Measurements from ENCODE around the gene RAB39A. TPM values are rescaled to one million over a fixed set of nuclear protein-coding genes. Genes with fewer than 3 reads are reported as not detected.

Gene RAB39A
- total and polyA plus RNA-seq, 9 of the 15 experiments (the other 6 are each of a cell fraction or from before 2014, with no cell fraction given), result not detected

- TF ChIP-seq ARID4B (CRISPR knock-in tag; IDR thresholded peaks at IDR 0.05) (no peak), ZNF239 (CRISPR knock-in tag; IDR thresholded peaks at IDR 0.05) (no peak)
Observed at GRCh38 chr11:107998761-107999160, 70.5 kb downstream of the RAB39A start (continued).

GRCh38 chr11:107999759-108000455 is 71.7 kb downstream of the RAB39A start:
- H3K4me2 ChIP-seq (ENCODE audit: insufficient read depth, low read length), result no peak overlapping the region
- WGBS (ENCODE audit: insufficient coverage, low coverage, missing lambda C conversion rate), result 0% methylated on average over 5 of the region's 6 CpGs
- FAIRE-seq (peak; percentile 93), ATAC-seq (peak; percentile 99), DNase-seq (ENCODE audit: extremely low read depth in 1 of 4, low spot score in 3 of 4) (peak; percentile 58 to 84 (median 70))
- H3K4me3 ChIP-seq, result no peak overlapping the region
- BruUV-seq (replicated peaks), result no TSS peak
- ChIA-PET POLR2A (interaction anchor here (1.5 kb wide), 1 partner anchor 9 kb away, joined by 11 read pairs; the partner anchor contains the start of gene CUL5), CTCF (ENCODE audit: low intra/inter-chr PET ratio) (interaction anchor here (0.6 kb wide), 1 partner anchor 9 kb away, joined by 3 read pairs; the partner anchor contains the start of gene CUL5)
- no peaks in the 10 kb centered on the region for H3K36me3 ChIP-seq (ENCODE audit: control insufficient read depth, insufficient read depth, low read length)
- H3K9me3 ChIP-seq (replicated peaks; ENCODE audit: control insufficient read depth, insufficient read depth, low read depth, low read length), result no peaks in the 10 kb centered on the region
- H3K9me1 ChIP-seq (ENCODE audit: control insufficient read depth, insufficient read depth, low read length), result no peaks in the 10 kb centered on the region
- H2AFZ ChIP-seq (ENCODE audit: low read depth, low read length), result 0 out of 2 replicates have a peak overlapping the region, but pooled peaks have one; percentile 19
- H3K79me2 ChIP-seq (ENCODE audit: control insufficient read depth, insufficient read depth, low read length), result no peaks in the 10 kb centered on the region
- intact Hi-C loops (cut with micrococcal nuclease) (loop anchor here (2.0 to 5.0 kb wide), 3 partner anchors 122 to 665 kb away; partner anchors contain the start of genes ACAT1 and DDX10), in situ Hi-C loops (cut with MboI) (loop anchor here (10.0 kb wide), 1 partner anchor 655 kb away; no protein-coding TSS in a partner anchor)
- H3K27ac ChIP-seq (ENCODE audit: extremely low read depth, low read depth, low read length), result no peak overlapping the region
- 0 out of 5 replicates have a peak, but pooled peaks cover 0 to 3% of the 10 kb centered on the region in 2 experiments for H3K4me1 ChIP-seq (replicated peaks in 1 of 2; ENCODE audit: control insufficient read depth in 2 of 2, insufficient read depth in 2 of 2, low read length in 2 of 2)
- no peak overlapping the region for H3K9ac ChIP-seq (ENCODE audit: insufficient read depth in 1 of 2, low read depth in 2 of 2, low read length in 2 of 2)
- H3K27me3 ChIP-seq (ENCODE audit: control insufficient read depth in 2 of 2, insufficient read depth in 2 of 2, low read length in 2 of 2), result no peaks in the 10 kb centered on the region; a peak in 1 of 5 replicates
- H4K20me1 ChIP-seq (replicated peaks; ENCODE audit: control insufficient read depth, insufficient read depth, low read length), result no peaks in the 10 kb centered on the region
- TF ChIP-seq DEAF1 (CRISPR knock-in tag; IDR thresholded peaks at IDR 0.05) (0 out of 2 replicates have a peak, but pooled peaks have one; percentile 36), GTF2E2 (tag; IDR thresholded peaks at IDR 0.05) (no peak), ASH1L (IDR thresholded peaks at IDR 0.05; ENCODE audit: borderline replicate concordance, low read depth, partially characterized antibody) (no peak), MTF1 (CRISPR knock-in tag; IDR thresholded peaks at IDR 0.05; ENCODE audit: borderline replicate concordance) (no peak), TFAP4 (CRISPR knock-in tag; IDR thresholded peaks at IDR 0.05; ENCODE audit: borderline replicate concordance) (peak; percentile 50), MAZ (CRISPR knock-in tag; conservative IDR thresholded peaks at IDR 0.05 in 1 of 2, IDR thresholded peaks at IDR 0.05 in 1 of 2) (0 out of 4 replicates have a peak, but pooled peaks of 1 of the 2 experiments have one; percentile 23), ZNF511 (CRISPR knock-in tag; IDR thresholded peaks at IDR 0.05) (no peak), TAF7 (tag; IDR thresholded peaks at IDR 0.05) (no peak), ZNF143 (CRISPR knock-in tag; IDR thresholded peaks at IDR 0.05) (no peak)
